HCEC 1CT (cell line): ENCODE measurements around the gene PTPRT.
"Not testable (repeated sequence)": the region's sequence is repeated elsewhere in the genome, so short reads cannot be mapped to it uniquely, and the experiment has no call there.

Experiments
- DNase-seq: peaks from one replicate; pipeline ENCODE4 v3.0.0-alpha.2; 2017

PTPRT gene

DNA sequence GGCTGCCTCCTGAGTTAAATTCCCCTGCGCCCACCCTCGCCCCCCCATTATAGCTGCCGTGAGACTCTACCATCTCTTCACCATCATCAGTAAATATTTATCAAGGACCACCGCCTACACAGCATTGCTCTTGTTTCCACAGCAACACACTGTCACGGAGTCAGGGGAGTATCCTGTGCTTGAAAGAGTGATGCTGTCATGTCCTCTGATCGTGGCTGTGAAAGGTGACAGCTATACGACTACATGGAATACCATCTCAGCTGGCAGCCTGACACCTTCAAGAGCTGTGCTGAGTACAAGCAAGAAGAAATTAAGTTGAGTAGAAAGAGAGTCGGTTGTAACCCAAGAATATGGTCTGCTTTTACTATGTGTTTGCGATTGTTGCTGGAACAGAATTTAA is 3.4 kb downstream of the PTPRT start:
- no peak for DNase-seq

DNA sequence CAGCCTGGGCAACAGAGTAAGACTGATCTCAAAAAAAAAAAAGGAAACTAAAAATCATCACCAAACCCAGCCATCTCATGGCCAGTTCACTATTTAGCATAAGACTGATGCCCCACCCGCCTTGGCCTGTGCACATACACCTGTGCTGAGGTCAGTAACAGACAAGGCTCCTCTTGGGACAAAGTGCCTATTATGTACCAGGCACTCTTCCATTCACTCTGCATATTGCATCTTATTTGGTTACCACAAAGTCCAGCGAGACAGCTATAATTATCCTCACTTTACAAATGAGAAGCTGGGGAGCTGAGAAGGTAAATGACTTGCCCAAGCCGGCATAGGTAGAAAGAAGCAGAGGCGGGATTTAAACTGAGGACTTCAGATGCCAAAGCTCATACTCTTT is 3.8 kb downstream of the PTPRT start:
- no peak for DNase-seq

DNA sequence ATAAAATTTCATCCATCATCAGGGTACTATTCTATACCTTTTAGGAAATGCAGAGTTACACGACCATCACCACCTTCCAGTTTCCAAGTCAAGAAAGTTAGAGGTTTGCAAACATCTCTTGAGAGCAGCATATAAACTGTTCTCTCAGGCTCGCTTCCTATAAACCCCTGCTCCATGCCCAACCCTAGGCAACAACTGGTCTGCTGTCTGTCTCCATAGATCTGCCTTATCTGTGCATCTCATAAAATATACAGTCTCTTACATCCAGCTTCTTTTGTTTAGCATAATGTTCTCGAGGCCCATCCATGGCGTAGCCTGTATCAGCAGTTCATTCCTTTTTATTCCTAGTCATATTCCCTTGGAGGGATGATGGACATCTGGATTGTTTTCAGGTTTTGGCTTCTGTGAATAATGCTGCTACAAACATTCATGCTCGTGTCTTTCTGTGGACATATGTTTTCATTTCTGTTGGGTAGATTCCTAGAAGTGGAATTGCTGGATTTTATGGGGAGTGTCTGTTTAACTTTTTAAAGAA is 6.1 kb downstream of the PTPRT start:
- DNase-seq, result no peak

DNA sequence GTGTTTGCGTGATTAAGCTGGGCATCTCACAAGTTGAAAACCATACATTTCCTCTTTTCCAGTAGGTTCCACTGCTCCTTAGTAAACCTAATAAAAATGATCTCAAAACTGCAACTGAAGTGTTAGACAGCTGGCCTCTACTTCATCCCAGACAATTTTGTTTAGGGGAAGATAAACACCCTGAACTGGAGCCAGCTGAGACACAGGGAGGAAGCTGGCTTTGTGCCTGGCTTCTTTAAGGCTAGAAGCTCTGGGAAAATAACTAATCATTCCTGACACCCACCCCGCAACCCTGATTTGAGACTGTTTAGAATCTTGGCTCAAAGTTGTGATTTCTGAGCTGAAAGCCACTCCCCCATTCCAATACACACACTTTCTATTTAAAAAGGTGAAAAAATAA is 11.6 kb downstream of the PTPRT start:
- no peak for DNase-seq

DNA sequence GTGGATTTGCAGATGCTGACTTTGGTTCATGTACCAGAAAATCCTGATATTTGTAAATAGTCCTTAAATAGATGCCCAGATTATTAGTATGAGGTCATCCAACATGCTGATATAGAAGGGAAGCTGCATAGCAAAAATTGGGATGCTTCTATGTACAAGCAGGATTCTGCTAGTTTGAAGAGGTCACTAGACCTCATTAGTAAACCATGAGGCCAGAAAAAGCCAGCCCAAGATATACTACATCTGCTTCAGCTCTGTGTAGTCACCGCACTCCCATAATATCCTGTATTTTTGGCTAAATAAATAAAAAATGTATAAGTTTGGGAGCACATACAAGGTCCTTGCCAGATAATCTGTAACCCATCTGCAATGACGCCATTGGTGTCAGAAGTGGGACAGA is 13.0 kb downstream of the PTPRT start:
- DNase-seq, result no peak

DNA sequence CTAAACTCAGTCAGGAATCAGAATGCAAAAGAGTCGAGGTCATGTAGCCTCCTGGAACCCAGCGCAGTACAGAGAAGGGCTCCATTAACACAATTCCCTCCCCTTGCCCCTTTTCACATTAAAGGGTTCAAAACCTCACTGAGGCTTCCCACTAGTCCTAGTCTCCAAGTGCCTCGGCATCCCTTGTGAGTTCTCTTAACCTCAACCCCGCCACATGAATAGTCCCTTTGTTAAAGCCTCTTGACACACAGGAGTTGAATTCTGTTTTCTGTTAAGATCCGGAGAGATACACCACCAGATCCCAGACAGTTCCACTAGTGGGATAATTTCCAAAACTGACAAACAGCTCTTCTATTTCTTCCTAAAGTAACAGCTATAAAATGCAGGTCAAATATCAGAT is 17.8 kb downstream of the PTPRT start:
- DNase-seq, result no peak

DNA sequence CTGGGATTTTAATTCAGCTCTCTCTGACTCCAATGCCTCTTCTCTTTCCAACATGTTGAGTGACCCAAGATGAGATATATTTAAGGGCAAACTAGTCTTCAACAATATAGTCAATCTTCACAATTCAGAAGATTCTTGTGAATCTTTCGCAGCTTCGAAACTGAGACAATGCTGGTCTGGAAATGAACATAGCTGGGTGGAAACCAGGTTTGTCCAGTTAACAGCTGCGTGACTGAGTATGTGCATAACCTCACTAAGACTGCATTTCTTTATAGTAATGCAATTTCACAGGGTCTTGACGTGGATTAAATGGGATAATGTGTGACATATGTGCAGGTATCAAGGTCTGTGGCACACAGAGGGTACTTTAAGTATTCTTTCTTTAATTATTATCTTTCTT is 18.9 kb downstream of the PTPRT start:
- no peak for DNase-seq

DNA sequence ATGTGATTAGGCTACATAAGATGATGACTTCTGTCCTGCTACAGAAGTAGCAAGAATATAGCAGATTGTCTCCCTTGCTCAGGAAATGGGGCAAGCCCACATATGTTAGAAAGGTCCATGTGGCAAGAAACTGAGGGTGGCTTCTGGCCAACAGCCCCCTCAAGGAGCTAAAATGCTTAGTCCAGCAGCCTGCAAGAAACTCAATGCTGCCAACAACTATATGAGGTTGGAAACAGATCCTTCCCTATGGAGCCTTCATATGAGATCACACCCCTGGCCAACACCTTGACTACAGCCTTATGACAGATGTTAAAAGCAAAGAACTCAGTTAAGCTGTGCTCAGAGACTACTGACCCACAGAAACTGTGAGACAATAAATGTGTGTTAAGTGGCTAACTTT is 22.1 kb downstream of the PTPRT start:
- DNase-seq, result no peak

DNA sequence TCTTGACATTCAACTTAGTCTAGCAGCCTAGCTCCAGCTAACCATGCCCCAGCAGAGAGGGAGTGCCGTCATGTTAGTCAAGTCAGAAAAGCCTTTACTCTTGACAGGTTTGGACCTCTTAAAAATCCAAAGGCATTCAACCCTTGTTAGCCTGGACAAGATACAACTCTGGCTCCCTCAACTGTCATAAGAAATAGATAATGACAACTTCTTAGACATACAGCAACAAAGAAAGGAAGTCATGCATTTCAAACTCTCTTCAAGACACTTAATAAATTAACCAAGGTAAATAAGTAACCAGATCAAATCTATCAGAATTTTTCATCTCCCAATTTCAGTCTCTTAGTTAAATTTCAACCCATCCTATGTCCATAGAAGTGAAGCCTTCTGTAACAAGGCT is 22.7 kb downstream of the PTPRT start:
- no peak for DNase-seq

DNA sequence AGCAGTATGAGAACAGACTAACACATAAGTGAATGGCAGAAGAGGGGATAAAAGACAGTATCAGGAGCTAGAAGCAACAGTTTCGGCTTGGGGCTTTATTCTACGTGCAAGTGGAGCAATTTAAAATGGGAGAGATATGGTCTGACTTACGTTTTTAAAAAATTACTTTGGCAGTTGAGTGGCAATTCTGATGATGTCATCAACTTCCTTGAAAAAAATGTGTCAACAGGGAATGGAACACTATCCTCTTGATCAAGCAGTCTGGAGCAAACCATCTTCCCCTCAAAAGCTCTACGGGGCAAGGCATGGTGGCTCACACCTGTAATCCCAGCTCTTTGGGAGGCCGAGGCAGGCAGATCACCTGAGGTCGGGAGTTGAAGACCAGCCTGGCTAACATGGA is 24.1 kb downstream of the PTPRT start:
- DNase-seq, result no peak

DNA sequence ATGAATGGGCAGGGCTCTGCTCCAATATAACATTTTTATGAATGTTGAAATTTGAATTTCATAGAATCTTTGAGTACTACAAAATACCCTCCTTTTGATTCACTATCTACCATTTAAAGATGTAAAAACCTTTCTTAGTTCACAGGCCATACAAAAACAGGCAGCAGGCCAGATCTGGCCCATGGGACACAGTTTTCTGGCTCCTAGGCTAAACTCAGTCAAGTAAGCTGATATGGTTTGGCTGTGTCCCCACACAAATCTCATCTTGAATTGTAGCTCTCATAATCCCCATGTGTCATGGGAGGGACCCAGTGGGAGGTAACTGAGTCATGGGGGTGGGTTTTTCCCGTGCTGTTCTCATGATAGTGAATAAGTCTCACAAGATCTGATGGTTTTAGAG is 25.0 kb downstream of the PTPRT start:
- DNase-seq, result not testable (repeated sequence)

DNA sequence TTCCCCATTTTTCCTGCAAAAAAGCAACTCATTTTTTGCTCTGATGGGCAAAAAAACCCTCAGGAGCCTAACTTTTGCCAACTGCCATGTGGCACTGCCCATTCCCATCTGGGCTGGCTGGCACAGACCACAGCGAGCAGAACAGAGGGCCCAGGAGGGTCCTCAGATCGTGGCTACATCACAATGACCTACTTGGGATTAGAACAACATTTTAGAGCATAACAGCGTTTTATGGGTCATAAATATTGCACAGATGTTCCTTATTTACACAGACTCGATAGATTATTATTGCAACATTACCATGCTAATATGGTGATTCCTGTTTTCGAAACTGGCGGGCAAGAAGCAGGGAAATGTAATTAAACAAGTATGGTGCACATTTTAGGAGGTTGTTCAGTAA is 28.0 kb downstream of the PTPRT start:
- no peak for DNase-seq

DNA sequence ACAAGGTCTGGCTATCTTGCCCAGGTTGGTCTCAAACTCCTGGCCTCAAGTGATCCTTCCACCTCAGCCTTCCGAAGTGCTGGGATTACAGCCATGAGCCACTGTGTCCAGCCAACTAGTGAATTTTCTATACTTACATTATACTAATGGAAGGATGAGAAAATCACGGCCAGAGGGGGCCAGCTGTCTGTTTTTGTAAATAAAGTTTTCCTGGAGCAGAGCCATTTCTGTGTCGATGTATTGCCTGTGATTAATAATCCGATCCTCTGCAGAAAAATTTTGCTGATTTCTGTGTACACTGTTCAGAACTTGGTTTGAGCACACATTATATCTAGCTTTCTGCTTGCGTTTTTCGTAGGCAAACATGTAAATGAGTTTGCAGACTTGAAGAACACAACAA is 28.8 kb downstream of the PTPRT start:
- no peak for DNase-seq

DNA sequence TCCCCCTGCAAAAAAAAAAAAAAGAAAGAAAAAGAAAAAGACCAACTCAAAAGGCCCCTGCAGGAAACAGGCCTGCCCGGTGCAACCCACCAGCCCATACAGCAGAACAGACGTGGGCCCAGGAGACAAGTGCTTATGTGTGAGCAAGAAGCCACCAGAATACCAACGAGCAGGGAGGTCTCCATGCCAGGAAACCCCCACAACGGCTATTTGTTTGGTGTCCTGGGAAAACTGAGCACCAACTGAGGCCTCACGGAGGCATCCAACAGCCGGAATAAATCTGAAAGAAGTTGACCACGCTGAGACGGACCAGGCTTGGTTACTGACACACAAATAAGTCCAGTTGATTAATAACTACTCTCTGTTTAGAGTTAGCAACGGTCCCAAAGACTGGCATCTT is 29.7 kb downstream of the PTPRT start:
- no peak for DNase-seq

DNA sequence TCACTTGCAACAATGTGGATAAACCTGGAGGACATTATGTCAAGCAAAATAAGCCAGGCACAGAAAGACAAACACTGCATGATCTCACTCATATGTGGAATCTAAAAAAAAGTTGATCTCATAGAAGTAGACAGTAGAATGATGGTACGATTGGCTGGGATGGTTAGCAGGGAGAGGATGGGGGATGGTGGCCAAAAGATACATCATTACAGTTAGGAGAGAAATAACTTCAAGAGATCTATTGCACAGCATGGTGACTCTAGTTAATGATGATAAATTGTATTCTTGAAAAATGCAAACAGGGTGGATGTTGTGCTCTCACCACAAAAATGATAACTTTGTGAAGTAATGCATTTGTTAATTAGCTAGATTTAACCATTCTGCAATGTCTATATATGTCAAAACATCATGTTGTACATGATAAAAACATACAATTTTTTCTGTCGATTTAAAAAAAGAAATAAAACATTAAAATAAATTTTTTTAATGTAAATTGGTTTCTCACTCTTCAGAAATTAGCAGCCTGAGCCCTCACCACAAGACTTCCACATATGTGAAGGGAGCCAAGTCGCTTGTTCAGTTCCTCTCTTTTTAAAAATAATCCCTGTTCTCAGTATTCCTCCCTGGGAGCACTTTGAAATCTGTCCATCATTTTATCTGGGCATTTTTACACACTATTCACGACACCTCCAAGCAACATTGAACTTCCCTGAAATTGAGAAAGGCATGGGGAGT is 34.2 kb downstream of the PTPRT start:
- DNase-seq, result no peak

DNA sequence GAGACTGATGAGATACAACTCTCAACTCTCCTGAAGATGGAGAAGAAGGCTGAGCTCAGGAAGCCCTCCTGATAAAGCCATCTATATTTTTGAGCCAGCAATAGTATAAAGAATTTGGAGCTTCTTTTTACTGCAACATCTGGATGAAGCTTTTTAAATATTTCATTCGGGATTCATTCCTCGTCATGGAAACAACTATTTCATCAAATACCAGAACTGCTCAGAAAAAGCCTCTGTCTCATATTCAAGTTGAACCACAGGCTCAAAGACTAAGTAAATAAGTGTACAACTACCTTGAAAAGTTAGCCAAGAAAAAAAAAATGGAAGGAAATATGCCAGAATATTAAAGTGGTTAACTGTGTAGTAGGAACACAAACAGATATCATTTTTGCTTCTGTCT is 37.8 kb downstream of the PTPRT start:
- DNase-seq, result no peak

DNA sequence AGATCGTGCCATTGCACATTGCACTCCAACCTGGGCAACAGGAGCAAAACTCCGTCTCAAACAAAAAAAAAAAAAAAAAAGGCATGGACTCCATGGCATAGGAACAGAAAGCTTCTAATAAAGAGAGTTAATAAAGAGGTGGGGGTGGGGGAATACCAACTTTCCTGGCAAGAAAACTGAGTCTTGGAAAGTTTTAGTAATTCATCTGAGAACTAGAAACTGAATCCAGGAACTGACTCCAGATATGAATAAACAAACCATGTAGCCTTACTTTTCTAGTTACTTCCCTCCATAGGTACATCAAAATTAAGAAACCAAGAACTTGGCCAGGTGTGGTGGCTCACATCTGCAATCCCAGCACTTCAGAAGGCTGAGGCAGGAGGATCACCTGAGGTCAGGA is 38.5 kb downstream of the PTPRT start:
- DNase-seq, result no peak

DNA sequence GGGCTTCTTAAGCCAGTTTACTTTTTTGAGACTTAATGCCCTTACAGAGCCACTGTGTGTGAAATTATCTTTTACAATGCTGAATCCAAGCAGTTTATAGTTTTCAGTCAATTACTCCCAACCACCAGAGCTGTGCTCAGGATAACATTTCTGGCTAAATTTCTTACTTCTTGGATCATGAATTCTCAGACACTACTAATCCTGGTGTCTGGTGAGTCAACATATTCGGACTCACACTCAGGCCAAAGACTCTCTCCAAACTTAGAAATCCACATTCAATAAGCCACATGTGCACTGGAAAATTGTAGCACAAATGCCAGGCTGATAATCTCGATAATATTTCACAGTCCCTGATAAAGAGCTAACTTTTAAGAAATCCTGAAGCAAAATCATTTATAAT is 49.0 kb downstream of the PTPRT start:
- DNase-seq, result no peak

DNA sequence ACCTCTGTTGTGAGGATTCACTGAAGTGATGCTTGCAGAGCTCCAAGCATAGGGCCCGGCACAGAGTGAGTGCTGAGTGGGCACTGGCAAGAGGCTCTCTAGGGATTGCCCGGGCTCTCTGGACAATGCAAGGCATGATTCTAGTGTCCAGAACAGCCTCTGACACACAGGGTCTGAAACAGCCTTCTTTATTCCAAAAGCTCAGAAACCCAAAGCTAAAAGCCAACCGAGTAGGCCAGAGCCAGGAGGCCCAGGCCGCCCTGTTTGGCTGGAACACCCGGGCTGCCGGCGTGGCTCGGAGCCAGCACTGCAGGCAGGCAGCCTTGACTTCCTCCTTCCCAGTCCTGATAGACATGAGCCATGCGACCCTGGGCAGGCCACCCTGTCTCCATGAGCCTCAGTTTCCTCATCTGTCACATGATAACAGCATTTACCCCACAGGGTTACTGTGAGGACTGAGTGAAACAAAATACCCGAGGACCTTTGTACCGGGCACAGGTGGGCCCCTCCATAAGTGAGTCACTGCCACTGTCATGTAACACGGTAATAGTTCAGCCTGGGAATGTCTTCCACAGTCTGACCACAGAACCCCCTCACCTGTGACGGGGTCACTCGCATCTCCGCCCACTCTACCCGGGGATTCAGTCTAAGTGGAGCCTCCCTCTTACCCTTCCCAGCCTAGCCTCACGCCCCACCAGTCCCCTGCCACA is 51.5 kb downstream of the PTPRT start:
- DNase-seq, result no peak

DNA sequence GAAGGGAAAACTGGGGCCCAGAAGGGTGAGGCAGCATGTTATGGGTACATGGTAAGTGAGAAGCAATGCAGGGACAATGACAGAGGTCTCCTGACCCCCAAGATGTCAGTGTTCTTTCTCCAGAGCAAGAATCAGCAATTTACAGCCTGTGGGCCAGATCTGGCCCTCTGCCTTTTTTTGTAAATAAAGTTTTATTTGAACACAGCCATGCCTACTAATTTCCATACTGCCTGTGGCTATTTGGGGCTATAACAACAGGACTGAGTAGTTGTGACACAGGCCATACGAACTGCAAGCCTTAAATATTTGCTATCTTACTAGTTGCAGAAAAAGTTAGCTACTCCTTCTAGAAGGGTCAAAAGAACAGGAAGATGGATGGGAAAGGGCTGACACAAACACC is 52.5 kb downstream of the PTPRT start:
- DNase-seq, result no peak

DNA sequence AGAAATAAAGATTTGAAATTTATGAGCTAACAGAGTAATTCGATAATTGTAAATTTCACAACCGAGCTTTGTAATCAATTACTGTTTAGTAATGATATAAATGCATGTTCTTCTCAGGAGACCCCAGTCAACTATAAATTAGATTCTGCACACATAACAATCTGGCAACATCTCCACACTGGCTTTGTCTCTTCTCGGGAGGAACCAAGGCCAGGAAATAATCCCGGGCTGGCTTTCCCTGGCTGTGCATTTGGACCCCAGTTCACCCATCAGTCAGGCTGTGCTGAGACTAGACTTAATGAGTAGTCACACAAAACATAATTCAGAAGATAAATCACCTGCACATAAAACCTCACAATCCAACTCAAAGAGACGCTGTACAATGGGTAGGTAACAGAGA is 65.5 kb downstream of the PTPRT start:
- DNase-seq, result no peak

DNA sequence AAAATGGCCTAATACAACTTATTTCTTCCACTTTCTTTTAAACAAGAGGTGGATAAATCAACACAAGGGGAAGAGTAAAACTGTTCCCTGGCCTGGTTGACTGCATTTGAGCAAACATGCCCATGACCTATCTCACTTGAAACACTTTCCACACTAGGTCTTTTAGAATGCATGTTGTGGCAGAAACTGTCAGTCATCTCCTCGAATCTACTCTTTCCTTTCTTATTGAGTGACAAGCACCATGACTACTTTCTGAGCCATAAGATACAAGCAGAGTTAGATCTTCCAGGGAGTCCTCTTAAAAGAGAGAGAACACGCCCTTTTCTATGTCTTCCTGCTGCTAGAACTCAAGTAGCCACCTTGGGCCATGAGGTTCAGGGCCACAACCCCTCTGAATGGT is 66.5 kb downstream of the PTPRT start:
- no peak for DNase-seq

DNA sequence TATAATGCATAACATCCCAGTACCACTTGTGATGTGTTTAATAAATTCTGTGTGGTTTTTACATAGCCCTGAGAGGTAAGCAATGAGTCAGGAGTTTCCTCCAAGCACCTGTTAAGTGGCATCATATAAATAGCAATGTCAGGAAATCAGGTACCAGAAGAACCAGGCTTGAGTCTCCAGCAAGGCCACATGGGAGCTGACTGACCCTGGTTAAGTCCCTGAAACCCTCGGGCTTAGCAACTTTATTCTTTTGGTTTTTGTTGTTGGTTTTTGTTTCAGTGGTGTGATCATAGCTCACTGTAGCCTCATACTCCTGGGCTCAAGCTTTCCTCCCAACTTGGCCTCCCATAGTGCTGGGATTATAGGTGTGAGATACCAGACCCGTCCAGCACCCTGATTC is 70.0 kb downstream of the PTPRT start:
- no peak for DNase-seq

DNA sequence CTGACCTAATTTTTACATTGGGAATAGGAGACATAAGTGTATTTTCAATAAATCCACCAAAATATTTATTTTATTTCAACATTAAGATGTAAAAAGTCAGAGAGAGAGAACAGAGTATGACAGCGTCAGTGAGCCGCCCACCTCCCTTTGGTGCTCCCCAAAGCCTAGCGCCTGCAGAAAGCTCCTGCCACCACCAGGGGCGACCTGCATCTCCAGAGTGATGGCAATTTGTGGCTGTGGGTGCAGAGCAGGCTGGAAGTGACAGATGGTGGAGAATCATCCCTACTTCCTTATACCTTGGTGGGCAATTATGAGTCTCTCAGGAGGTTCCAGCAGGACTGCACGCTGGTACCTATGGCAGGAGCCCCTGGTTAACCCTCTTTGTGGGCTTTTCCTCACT is 87.3 kb downstream of the PTPRT start:
- DNase-seq, result no peak

DNA sequence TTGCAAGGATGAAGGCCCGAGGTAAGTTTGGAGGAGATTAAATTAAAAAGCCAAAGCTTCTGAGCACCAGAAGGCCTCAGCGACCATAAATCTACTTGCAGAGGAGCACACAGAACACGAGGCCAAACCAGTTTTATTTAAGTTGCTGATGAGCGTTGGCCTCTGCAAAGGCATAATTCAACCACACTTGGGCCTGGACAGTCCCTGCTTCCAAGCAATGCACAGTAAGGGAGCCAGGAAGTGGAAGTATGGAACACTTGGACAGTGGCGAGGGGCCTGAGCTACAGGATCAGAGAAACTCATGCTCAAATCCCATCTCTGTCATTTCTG is 92.8 kb downstream of the PTPRT start:
- no peak for DNase-seq
